ENCODE data around the gene RAB40C.

RAB40C gene

GRCh38 chr16:647173-647902 is 57.5 kb downstream of the RAB40C start:
- H3K27ac ChIP-seq (ENCODE audit: low read length), result peak overlapping the region; percentile 83; the same call in 1 of the 2 replicates
- peak overlapping the region; percentile 97; the same call in 1 of the 2 replicates for H3K9ac ChIP-seq (ENCODE audit: low read length)
- peaks cover 79% of the 10 kb centered on the region for H3K79me2 ChIP-seq (ENCODE audit: low read length)
- H3K9me3 ChIP-seq (replicated peaks; ENCODE audit: insufficient read depth, low read length), result no peaks in the 10 kb centered on the region
- DNase-seq, result no peak
- H3K4me1 ChIP-seq (ENCODE audit: low read length), result peaks cover 7% of the 10 kb centered on the region; the same call in 1 of the 2 replicates
- H3K27me3 ChIP-seq (replicated peaks; ENCODE audit: insufficient read depth, low read length), result no peaks in the 10 kb centered on the region
- H2AFZ ChIP-seq (ENCODE audit: low read length), result no peak overlapping the region
- no peaks in the 10 kb centered on the region for H3K9me2 ChIP-seq (replicated peaks; ENCODE audit: insufficient read depth, low read length)
- H3K36me3 ChIP-seq (replicated peaks; ENCODE audit: insufficient read depth, low read length), result no peaks in the 10 kb centered on the region
- peak overlapping the region; percentile 99 for H3K4me2 ChIP-seq (ENCODE audit: low read depth, low read length)
- peaks cover 28% of the 10 kb centered on the region for H3F3A ChIP-seq (ENCODE audit: insufficient read depth, low read length)
- H3K4me3 ChIP-seq (ENCODE audit: low read length), result peak overlapping the region; percentile 22; the same call in 1 of the 2 replicates
- TF ChIP-seq EZH2 (optimal IDR thresholded peaks at IDR 0.05; ENCODE audit: low read depth, low read length) (no peak), EZH2phosphoT487 (IDR thresholded peaks at IDR 0.05; ENCODE audit: low read length) (no peak), CTCF (IDR thresholded peaks at IDR 0.05; ENCODE audit: low read length) (no peak)
- no peaks in the 10 kb centered on the region for H4K20me1 ChIP-seq (ENCODE audit: insufficient read depth, low read length)

GRCh38 chr16:648071-648780 is 58.4 kb downstream of the RAB40C start:
- peak overlapping the region; percentile 99 for H3K4me2 ChIP-seq (ENCODE audit: low read depth, low read length)
- peak overlapping the region; percentile 83 for H3K27ac ChIP-seq (ENCODE audit: low read length)
- no peaks in the 10 kb centered on the region for H3K36me3 ChIP-seq (replicated peaks; ENCODE audit: insufficient read depth, low read length)
- H3K4me3 ChIP-seq (ENCODE audit: low read length), result peak overlapping the region; percentile 89
- H3K9me2 ChIP-seq (replicated peaks; ENCODE audit: insufficient read depth, low read length), result no peaks in the 10 kb centered on the region
- no peaks in the 10 kb centered on the region for H3K9me3 ChIP-seq (replicated peaks; ENCODE audit: insufficient read depth, low read length)
- H3K4me1 ChIP-seq (ENCODE audit: low read length), result peaks cover 4% of the 10 kb centered on the region; the same call in 1 of the 2 replicates
- H3K79me2 ChIP-seq (ENCODE audit: low read length), result peaks cover 70% of the 10 kb centered on the region
- no peaks in the 10 kb centered on the region for H4K20me1 ChIP-seq (ENCODE audit: insufficient read depth, low read length)
- H3K27me3 ChIP-seq (replicated peaks; ENCODE audit: insufficient read depth, low read length), result no peaks in the 10 kb centered on the region
- H2AFZ ChIP-seq (ENCODE audit: low read length), result peak overlapping the region; percentile 81; the same call in 1 of the 2 replicates
- peak; percentile 81 for DNase-seq
- H3K9ac ChIP-seq (ENCODE audit: low read length), result peak overlapping the region; percentile 97
- H3F3A ChIP-seq (ENCODE audit: insufficient read depth, low read length), result peaks cover 22% of the 10 kb centered on the region
- TF ChIP-seq CTCF (IDR thresholded peaks at IDR 0.05; ENCODE audit: low read length) (peak; percentile 74), EZH2phosphoT487 (IDR thresholded peaks at IDR 0.05; ENCODE audit: low read length) (no peak), EZH2 (optimal IDR thresholded peaks at IDR 0.05; ENCODE audit: low read depth, low read length) (no peak)

- Histone ChIP-seq H3K4me3 (ENCODE audit: low read length) (peak within 1 kb of the TSS; percentile 89), H2AFZ (ENCODE audit: low read length) (peak within 1 kb of the TSS; percentile 81), H3F3A (ENCODE audit: insufficient read depth, low read length) (peaks cover 22% of the 10 kb centered on the region), H3K4me1 (ENCODE audit: low read length) (peaks cover 4% of the 10 kb centered on the region; the same call in 1 of the 2 replicates), H3K9me2 (replicated peaks; ENCODE audit: insufficient read depth, low read length) (no peaks in the 10 kb centered on the region), H3K9me3 (replicated peaks; ENCODE audit: insufficient read depth, low read length) (no peaks in the 10 kb centered on the region), H3K9ac (ENCODE audit: low read length) (peak within 1 kb of the TSS; percentile 97), H3K4me2 (ENCODE audit: low read depth, low read length) (peak within 1 kb of the TSS; percentile 99), H3K36me3 (replicated peaks; ENCODE audit: insufficient read depth, low read length) (no peaks in the 10 kb centered on the region), H3K27ac (ENCODE audit: low read length) (peak within 1 kb of the TSS; percentile 83), H3K79me2 (ENCODE audit: low read length) (peaks cover 63% of the 10 kb centered on the region), H3K27me3 (replicated peaks; ENCODE audit: insufficient read depth, low read length) (no peaks in the 10 kb centered on the region), H4K20me1 (ENCODE audit: insufficient read depth, low read length) (no peaks in the 10 kb centered on the region)
- peak; percentile 97 for DNase-seq
- TF ChIP-seq CTCF (IDR thresholded peaks at IDR 0.05; ENCODE audit: low read length), result no peak
- no peak for TF ChIP-seq EZH2phosphoT487 (IDR thresholded peaks at IDR 0.05; ENCODE audit: low read length)
- no peak for TF ChIP-seq EZH2 (optimal IDR thresholded peaks at IDR 0.05; ENCODE audit: low read depth, low read length)
These were observed 59.1 kb downstream of the RAB40C start, which contains the start of gene WDR90 for GRCh38 chr16:648781-649589. WDR90 (plus strand) TSS chr16:649365; CDS start chr16:649417, 52 bp downstream.

All from MM.1S (cell line).